Psoas muscle (tissue), 8 donors: ENCODE measurements around the gene SIK3. TPM values are rescaled to one million over a fixed set of nuclear protein-coding genes. Genes with fewer than 3 reads are reported as not detected.

Source experiments
- ATAC-seq, 4 donors: fragments of 200-7000 bp; cut with Tn5 transposase; one replicate each; pipeline ENCODE4 v1.9.1; 2020; ENCODE audit warnings: moderate library complexity in 3 of 4, mild to moderate bottlenecking in 2 of 4
- DNase-seq, 2 donors: peaks; one replicate each; pipeline ENCODE4 v3.0.0-alpha.2; 2020
- H3K27ac ChIP-seq: fragments of 200-600 bp; one replicate; pipeline ENCODE4 v1.8.0; 2022
- H3K27me3 ChIP-seq, 3 donors: fragments of 200-600 bp in 1 of 3; one replicate each; pipeline versions ENCODE4 v1.6.1 to v1.8.0; 2013 to 2022; ENCODE audit warnings: low read length in 2 of 3, mild to moderate bottlenecking in 2 of 3, moderate library complexity in 1 of 3; ENCODE audit not compliant: insufficient read depth in 3 of 3
- H3K36me3 ChIP-seq, 2 donors: fragments of 200-600 bp in 1 of 2; one replicate each; pipeline versions ENCODE4 v1.6.1 to v1.8.0; 2013 to 2022; ENCODE audit warnings: low read depth in 1 of 2, mild to moderate bottlenecking in 1 of 2, moderate library complexity in 1 of 2; ENCODE audit not compliant: insufficient read depth in 1 of 2
- H3K4me1 ChIP-seq: fragments of 200-600 bp; one replicate; pipeline ENCODE4 v1.8.0; 2022
- H3K4me3 ChIP-seq: fragments of 200-600 bp; one replicate; pipeline ENCODE4 v1.8.0; 2022; ENCODE audit warnings: mild to moderate bottlenecking
- H3K9me3 ChIP-seq: fragments of 200-600 bp; one replicate; pipeline ENCODE4 v1.8.0; 2022
- CTCF ChIP-seq: fragments of 200-600 bp; IDR thresholded peaks from one replicate; pipeline ENCODE4 v1.8.0; 2022; ENCODE audit warnings: antibody characterized with exemption
- WGBS, 3 donors: extraction: QIAGEN DNeasy Blood & Tissue Kit; methylation state at CpG; one replicate each; pipeline versions ENCODE4 v1.1.6 to v1.1.7; 2013; 5-methylcytosine and 5-hydroxymethylcytosine counted together
- intact Hi-C, 2 donors: fragments of 100-400 bp; cut with DNase I; formaldehyde crosslinking; loops; one replicate each; pipeline versions ENCODE4 v1.11.0 to v1.14.2; 2022
- polyA plus RNA-seq, 3 donors: library from polyadenylated mRNA; stranded (reverse); fragments of 200-250 nt; gene quantifications; one replicate each; pipeline ENCODE4 v1.2.3, GENCODE V29; 2013
- total RNA-seq, 4 donors: library from RNA; stranded (reverse); fragmentation: NEBNext Ultra II Directional in 2 of 4; extraction: Animal tissue kit (Norgen Biotek cat#: 25700) in 2 of 4; gene quantifications; one replicate each; pipeline versions ENCODE4 v1.2.1 to v1.2.4, GENCODE V29; 2021 to 2023
- donor health status: healthy with polysubstance abuse.
- donor health status: DM: no; HTN: no; CAD: no; lungs with moderate emphysema.
- donor health status: Bipolar disorder and iron deficiency.
- donor health status: healthy.
- donor health status: DM: yes; HTN: yes; CAD: no.
- donor health status: DM: no; HTN: no; CAD: no.
- donor health status: DM: no; HTN: no; CAD: no.
- donor health status: DM: yes; HTN: yes; CAD: no.

Gene SIK3
- total and polyA plus RNA-seq, 7 donors = 16.3 to 47.4 (median 39.8) TPM

GRCh38 chr11:117092951-117093590, 5.2 kb downstream of the SIK3 start:
- Histone ChIP-seq H3K27ac (no peak overlapping the region), H3K27me3 (no peaks in the 10 kb centered on the region), H3K4me1 (peaks cover 48% of the 10 kb centered on the region), H3K4me3 (no peak overlapping the region), H3K36me3 (no peaks in the 10 kb centered on the region), H3K9me3 (no peaks in the 10 kb centered on the region)
- no peak for ATAC-seq
- DNase-seq = no peak
- no peak for TF ChIP-seq CTCF
- intact Hi-C loops = no loop called here
- 46 to 65% (median 55%) methylated on average over 5 of the region's 5 CpGs for WGBS, 3 donors

- no peaks in the 10 kb centered on the region for H3K9me3 ChIP-seq
- no peaks in the 10 kb centered on the region for H3K27me3 ChIP-seq
- no peak for TF ChIP-seq CTCF
- whole genome bisulfite sequencing, 3 donors = 97 to 99% (median 98%) methylated on average over 4 of the region's 4 CpGs
- peaks cover 47% of the 10 kb centered on the region for H3K4me1 ChIP-seq
- DNase-seq (no peak), ATAC-seq (no peak)
- H3K36me3 ChIP-seq = no peaks in the 10 kb centered on the region
- H3K27ac ChIP-seq = no peak overlapping the region
- no peak overlapping the region for H3K4me3 ChIP-seq
- intact Hi-C loops = no loop called here
These were observed 6.3 kb downstream of the SIK3 start for GRCh38 chr11:117091753-117092477.

GRCh38 chr11:117090111-117090706, 8.0 kb downstream of the SIK3 start:
- ATAC-seq (no peak), DNase-seq (no peak)
- intact Hi-C loops = no loop called here
- H3K27ac ChIP-seq = peak overlapping the region; percentile 17
- 94 to 95% (median 94%) methylated on average over 5 of the region's 5 CpGs for WGBS, 3 donors
- H3K36me3 ChIP-seq = no peaks in the 10 kb centered on the region
- no peak for TF ChIP-seq CTCF
- no peaks in the 10 kb centered on the region for H3K9me3 ChIP-seq
- H3K27me3 ChIP-seq = no peaks in the 10 kb centered on the region
- no peak overlapping the region for H3K4me3 ChIP-seq
- H3K4me1 ChIP-seq = peaks cover 30% of the 10 kb centered on the region

GRCh38 chr11:117089685-117090084, 8.5 kb downstream of the SIK3 start:
- no peak for DNase-seq
- no peak overlapping the region for H3K27ac ChIP-seq
- no peaks in the 10 kb centered on the region for H3K9me3 ChIP-seq
- peaks cover 25% of the 10 kb centered on the region for H3K4me1 ChIP-seq
- intact Hi-C loops = no loop called here
- no peak overlapping the region for H3K4me3 ChIP-seq
- TF ChIP-seq CTCF = no peak
- no peaks in the 10 kb centered on the region for H3K27me3 ChIP-seq
- WGBS, 3 donors = 64 to 74% (median 73%) methylated on average over 7 of the region's 7 CpGs
- H3K36me3 ChIP-seq = no peaks in the 10 kb centered on the region
- peak in 2 of 4 donors; percentile 33 to 60 for ATAC-seq
